ENCODE results near the gene TUBG2. TPM values are rescaled to one million over a fixed set of nuclear protein-coding genes. Genes with fewer than 3 reads are reported as not detected.

Gene TUBG2
- polyA plus RNA-seq, 1 donor from 2014 or later, result 24.9 TPM

- Histone ChIP-seq H3K9ac (ENCODE audit: low read length) (no peak overlapping the region), H3F3A (ENCODE audit: insufficient read depth, low read length, poor library complexity, severe bottlenecking) (no peaks in the 10 kb centered on the region), H3K9me2 (ENCODE audit: insufficient read depth, low read length) (no peaks in the 10 kb centered on the region), H2AFZ (ENCODE audit: low read depth, low read length) (no peak overlapping the region), H3K36me3 (ENCODE audit: insufficient read depth, low read length) (peaks cover 5% of the 10 kb centered on the region), H3K27me3 (ENCODE audit: insufficient read depth, low read depth, low read length) (no peaks in the 10 kb centered on the region), H3K4me3 (ENCODE audit: low read length) (no peak overlapping the region), H3K79me2 (replicated peaks; ENCODE audit: insufficient read depth, low read length) (no peaks in the 10 kb centered on the region), H3K9me3 (ENCODE audit: low read length) (no peaks in the 10 kb centered on the region), H3K4me2 (ENCODE audit: low read length) (no peak overlapping the region), H4K20me1 (ENCODE audit: insufficient read depth) (no peaks in the 10 kb centered on the region), H3K27ac (ENCODE audit: low read length) (no peak overlapping the region)
- no peak for TF ChIP-seq EP300 (conservative IDR thresholded peaks at IDR 0.05; ENCODE audit: poor library complexity, severe bottlenecking)
- no peak for TF ChIP-seq SMC3 (conservative IDR thresholded peaks at IDR 0.05; ENCODE audit: poor library complexity)
- no peak for TF ChIP-seq REST (IDR thresholded peaks at IDR 0.05; ENCODE audit: borderline replicate concordance)
- TF ChIP-seq CTCF (IDR thresholded peaks at IDR 0.05; ENCODE audit: poor library complexity, severe bottlenecking), result no peak
- TF ChIP-seq RAD21 (conservative IDR thresholded peaks at IDR 0.05), result no peak
- TF ChIP-seq MXI1 (conservative IDR thresholded peaks at IDR 0.05; ENCODE audit: poor library complexity, severe bottlenecking), result no peak
- no peak for TF ChIP-seq POLR2AphosphoS5 (IDR thresholded peaks at IDR 0.05)
- TF ChIP-seq EZH2 (IDR thresholded peaks at IDR 0.05; ENCODE audit: borderline replicate concordance, insufficient read depth, low read length, poor library complexity, severe bottlenecking), result no peak
Measured at GRCh38 chr17:42697108-42697811, 38.2 kb downstream of the TUBG2 start.

- H3F3A ChIP-seq (ENCODE audit: insufficient read depth, low read length, poor library complexity, severe bottlenecking), result no peaks in the 10 kb centered on the region
- TF ChIP-seq REST (IDR thresholded peaks at IDR 0.05; ENCODE audit: borderline replicate concordance), result no peak
- H4K20me1 ChIP-seq (ENCODE audit: insufficient read depth), result no peaks in the 10 kb centered on the region
- no peak overlapping the region for H3K4me2 ChIP-seq (ENCODE audit: low read length)
- H3K9me3 ChIP-seq (ENCODE audit: low read length), result no peaks in the 10 kb centered on the region
- peaks cover 5% of the 10 kb centered on the region for H3K36me3 ChIP-seq (ENCODE audit: insufficient read depth, low read length)
- no peak overlapping the region for H3K27ac ChIP-seq (ENCODE audit: low read length)
- H3K4me3 ChIP-seq (ENCODE audit: low read length), result no peak overlapping the region
- H3K9ac ChIP-seq (ENCODE audit: low read length), result no peak overlapping the region
- no peaks in the 10 kb centered on the region for H3K27me3 ChIP-seq (ENCODE audit: insufficient read depth, low read depth, low read length)
- no peaks in the 10 kb centered on the region for H3K9me2 ChIP-seq (ENCODE audit: insufficient read depth, low read length)
- no peaks in the 10 kb centered on the region for H3K79me2 ChIP-seq (replicated peaks; ENCODE audit: insufficient read depth, low read length)
- no peak overlapping the region for H2AFZ ChIP-seq (ENCODE audit: low read depth, low read length)
Measured at GRCh38 chr17:42698736-42699414, 39.8 kb downstream of the TUBG2 start.

Data from neural cell (in vitro differentiated cells).